GM21390 (cell line): ENCODE data around the gene MEST.
"Not testable (repeated sequence)": the region's sequence is repeated elsewhere in the genome, so short reads cannot be mapped to it uniquely, and the experiment has no call there.

ENCODE experiments used
- ATAC-seq: cut with Tn5 transposase; IDR thresholded peaks from one replicate; pipeline ENCODE4 v1.9.1; 2021; ENCODE audit not compliant: unreplicated experiment

The MEST gene

DNA sequence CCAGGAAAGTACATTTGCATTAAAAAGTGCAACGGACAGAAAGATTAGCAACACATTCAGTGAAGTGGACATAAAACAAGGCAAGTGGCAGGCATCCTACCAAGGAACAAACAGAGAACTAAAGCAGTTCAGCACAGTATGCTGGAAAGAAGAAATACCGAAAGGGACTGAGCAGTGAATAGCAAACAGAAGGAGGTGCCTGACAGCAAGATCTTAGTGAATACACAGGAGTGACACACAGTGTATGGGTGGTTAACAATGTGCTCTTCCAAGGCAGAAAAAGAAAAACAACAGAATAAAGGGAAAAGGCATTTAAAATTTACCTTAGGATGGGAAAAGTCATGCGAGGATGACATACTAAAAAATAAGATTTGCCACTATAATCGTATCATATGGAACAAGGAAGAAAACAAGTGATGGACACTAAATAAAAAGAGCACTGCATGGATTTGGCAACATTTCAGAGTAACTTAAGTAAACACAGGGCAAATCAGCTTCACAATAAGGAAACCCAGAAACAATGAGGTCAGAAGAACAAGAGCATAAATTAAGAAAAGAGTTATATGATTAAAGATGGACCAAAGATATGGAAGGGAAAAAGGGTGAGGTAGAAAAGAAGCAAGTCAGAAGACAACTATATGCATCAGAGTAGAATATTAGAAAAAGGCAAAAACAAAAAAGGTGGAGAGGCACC is 29.5 kb downstream of the MEST start:
- ATAC-seq = no peak

DNA sequence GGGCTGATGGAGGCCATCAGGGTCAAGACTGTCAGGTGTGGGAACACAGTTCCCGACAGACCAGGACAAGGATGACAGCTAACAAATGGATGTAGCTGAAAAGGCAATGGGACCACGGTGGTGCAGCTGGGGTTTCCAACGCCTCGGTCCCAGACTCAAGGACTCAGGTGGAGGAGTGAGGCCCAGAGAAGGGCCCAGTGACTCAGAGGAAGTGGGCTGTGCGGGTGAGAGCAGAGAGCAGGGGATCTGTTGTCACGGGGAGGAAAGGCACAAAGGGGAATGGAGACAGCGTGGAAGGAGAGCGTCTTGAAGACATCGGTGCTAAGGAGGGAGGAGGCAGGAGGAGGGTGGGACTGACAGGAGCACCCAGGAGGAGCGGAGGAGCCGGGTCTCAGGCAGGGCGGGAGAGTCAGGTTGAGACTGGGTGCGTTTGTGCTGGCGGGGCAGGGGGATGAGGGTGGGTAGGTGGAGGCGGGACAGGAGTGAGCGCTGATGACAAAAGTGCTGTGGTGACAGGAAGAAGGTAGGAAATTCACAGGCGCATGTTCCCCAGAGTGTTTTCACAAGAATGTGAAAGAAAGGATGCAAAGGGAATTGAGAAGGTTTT is 31.7 kb downstream of the MEST start:
- ATAC-seq = not testable (repeated sequence)

DNA sequence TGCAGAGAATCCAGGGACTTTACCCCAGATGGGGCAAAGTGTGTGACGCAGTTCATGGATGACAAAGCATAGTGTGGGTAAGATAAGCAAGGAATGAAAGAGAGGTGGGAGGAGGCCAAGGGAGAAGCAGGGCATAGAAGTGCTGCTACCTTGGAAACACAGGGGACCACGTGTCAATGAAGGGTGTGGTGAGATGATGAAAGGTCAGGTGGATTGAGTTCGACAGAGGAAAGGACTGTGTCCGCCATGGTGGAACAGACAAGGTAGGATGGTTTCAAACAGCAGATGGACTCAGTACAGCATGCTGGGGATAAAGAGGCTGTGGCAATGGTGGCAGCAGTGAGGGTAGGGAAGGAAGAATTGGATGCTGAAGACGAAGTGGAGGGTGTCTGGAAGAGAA is 32.7 kb downstream of the MEST start:
- ATAC-seq = no peak

DNA sequence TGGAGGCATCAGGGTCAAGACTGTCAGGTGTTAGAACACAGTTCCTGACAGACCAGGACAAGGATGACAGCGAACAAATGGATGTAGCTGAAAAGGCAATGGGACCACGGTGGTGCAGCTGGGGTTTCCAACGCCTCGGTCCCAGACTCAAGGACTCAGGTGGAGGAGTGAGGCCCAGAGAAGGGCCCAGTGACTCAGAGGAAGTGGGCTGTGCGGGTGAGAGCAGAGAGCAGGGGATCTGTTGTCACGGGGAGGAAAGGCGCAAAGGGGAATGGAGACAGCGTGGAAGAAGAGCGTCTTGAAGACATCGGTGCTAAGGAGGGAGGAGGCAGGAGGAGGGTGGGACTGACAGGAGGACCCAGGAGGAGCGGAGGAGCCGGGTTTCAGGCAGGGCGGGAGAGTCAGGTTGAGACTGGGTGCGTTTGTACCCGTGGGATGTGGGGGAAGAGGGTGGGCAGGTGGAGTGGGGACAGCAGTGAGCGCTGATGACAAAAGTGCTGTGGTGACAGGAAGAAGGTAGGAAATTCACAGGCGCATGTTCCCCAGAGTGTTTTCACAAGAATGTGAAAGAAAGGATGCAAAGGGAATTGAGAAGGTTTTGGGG is 36.0 kb downstream of the MEST start:
- not testable (repeated sequence) for ATAC-seq

DNA sequence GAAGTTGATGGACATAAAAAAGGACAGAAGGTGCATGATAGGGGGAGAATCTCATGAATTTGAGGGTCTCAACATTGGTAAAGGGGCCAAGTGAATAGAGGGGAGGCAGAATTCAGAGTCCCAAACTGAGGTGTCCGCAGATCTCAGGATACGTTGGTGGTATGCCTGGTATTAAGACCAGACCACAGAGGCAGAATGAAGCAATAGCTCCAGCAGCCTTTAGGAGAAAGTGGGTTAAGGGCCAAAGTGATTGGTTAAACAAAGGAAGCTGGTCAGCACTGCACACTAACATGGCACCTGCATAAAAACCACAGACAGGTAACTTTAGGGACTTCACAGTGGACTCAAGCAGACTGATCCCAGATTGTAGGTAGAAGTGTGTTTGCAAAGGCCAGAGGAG is 37.5 kb downstream of the MEST start:
- ATAC-seq = no peak

DNA sequence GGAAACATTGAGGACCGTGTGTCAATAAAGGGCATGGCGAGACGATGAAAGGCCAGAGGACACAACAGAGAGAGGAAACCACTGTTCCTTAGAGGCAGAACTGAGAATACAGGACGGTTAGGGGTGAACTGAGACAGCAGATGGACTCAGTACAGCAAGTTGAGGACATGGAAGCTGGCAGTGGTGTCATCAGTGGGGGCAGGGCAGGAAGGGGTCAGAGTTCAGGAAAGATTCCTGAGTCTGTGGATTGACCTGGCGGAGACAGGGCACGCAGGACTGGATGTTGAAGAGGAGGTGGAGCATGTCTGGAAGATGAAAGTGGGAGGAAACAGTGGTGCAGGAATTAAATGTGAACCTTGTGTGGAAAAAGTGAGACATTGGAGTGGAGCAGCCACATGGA is 46.0 kb downstream of the MEST start:
- not testable (repeated sequence) for ATAC-seq

DNA sequence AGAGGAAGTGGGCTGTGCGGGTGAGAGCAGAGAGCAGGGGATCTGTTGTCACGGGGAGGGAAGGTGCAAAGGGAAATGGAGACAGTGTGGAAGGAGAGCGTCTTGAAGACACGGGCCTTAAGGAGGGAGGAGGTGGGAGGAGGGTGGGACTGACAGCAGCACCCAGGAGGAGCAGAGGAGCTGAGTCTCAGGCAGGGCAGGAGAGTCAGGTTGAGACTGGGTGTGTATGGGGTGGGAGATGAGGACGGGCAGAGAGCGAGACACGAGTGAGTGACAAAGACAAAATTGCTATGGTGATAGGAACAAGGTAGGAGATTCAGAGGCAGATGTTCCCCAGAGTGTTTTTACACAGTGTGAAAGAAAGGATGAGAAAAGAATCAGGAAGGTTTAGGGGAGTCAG is 49.4 kb downstream of the MEST start:
- not testable (repeated sequence) for ATAC-seq

DNA sequence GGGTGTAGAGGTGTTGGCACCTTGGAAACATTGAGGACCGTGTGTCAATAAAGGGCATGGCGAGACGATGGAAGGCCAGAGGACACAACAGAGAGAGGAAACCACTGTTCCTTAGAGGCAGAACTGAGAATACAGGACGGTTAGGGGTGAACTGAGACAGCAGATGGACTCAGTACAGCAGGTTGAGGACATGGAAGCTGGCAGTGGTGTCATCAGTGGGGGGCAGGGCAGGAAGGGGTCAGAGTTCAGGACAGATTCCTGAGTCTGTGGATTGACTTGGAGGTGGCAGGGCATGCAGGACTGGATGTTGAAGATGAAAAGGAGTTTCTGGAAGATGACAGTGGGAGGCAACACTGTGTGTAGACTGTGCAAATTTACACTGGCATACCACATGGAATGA is 50.4 kb downstream of the MEST start:
- ATAC-seq = not testable (repeated sequence)

DNA sequence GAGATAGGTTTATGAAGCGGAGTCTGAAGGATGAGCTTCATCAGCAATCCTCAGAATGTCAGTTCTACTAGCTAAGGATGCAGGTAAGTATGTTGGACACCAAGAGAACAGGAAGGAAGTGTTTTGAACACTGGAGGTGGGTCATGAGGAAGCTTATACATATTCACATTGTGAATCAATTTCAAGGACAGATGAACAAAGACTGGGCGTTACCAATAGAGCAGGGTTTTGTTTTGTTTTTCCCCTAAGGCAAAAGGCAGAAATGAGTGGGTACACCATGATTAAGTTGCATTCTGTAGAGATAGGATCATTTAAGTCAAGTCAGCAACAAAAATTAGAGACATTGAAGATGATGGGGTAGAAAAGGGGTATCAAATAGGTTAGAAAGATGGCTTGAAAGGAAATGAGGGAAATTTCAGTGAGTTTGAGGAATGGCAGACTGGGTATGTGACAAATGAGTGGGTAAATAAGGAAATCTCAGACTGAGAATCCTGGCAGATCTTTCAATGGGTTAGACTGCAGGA is 51.7 kb downstream of the MEST start:
- ATAC-seq = no peak

DNA sequence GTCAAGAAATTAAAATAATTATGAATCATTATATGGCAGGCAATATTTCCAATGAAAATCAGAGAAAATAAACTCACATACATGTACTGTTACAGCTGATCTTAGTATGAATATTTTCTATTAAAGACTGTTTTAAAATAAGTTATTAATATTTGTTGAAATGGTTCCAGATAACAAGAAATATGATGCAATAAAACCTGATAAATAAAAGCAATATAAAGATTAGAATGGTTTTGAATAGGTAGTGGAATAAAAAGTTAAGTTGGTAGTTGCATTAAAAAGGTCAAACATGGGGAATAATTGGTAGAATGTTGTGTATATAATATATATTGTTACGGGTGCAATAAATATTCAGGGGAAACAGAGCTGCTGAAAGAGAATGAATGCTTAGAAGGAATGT is 52.5 kb downstream of the MEST start:
- ATAC-seq = no peak

DNA sequence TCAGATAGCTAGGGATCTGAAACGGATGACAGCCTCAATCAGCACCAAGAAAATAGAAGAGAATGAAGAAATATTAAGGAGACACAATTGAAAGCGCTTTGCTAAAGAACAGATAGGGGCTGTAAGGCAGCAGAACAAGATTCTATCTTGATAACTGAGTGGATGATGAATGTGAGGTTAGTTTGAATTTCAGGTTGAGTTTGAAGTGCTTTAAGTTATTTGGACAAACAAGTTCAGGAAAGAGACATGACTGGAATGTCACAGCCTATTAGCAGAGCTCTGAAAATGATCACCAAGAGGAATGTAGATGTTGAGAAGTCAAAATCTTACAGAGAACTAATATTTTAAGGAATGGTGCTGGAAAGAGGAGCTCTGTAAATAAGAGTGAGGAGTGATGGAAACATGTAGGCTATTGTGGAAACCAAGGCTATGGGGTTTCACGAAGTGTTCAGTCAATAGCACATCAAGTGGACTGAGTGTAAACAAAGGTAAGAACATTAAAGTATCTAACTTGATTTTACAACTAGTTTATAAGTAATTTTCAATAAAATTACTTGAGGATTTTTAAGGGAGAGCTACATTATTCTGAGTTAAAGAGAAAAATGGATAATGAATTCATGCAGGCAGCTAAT is 61.6 kb downstream of the MEST start:
- ATAC-seq = no peak

DNA sequence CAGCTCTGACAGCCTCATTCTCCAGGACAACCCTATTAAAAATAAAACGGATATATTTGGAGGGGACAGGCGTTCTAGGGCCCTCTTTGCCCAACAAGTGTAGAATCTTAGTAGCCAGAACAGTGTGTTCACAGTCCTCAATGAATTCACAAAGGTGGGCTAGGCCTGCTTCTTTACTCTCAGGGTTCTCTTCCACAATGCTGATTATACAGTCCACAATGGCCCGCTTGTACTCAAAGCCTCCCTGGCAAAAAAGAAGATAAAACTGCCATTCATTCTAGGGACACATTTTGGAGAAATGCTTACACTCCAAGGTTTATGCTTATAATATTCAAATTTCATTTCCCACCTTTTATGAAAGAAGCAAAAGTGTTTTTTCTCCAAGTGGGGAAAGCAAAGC is 62.6 kb downstream of the MEST start:
- no peak for ATAC-seq
